ENCODE measurements around the gene MYH15.
"Not testable (repeated sequence)": the region's sequence is repeated elsewhere in the genome, so short reads cannot be mapped to it uniquely, and the experiment has no call there.

Gene MYH15

GRCh38 chr3:108381529-108382140 lies 128.8 kb downstream of the MYH15 start:
- in situ Hi-C loops (cut with MboI; ENCODE audit: low pct_unique_long_range_greater_than_20kb, low sequenced_read_pairs, unreplicated experiment): no loop called here
- DNase-seq (ENCODE audit: low spot score): no peak
- TF ChIP-seq CTCF (IDR thresholded peaks at IDR 0.05; ENCODE audit: extremely low read depth, insufficient read depth, missing control alignments): no peak

- in situ Hi-C loops (cut with MboI; ENCODE audit: low pct_unique_long_range_greater_than_20kb, low sequenced_read_pairs, unreplicated experiment): no loop called here
- TF ChIP-seq CTCF (IDR thresholded peaks at IDR 0.05; ENCODE audit: extremely low read depth, insufficient read depth, missing control alignments): no peak
- no peak for DNase-seq (ENCODE audit: low spot score)
Measured at GRCh38 chr3:108380128-108380795, 130.1 kb downstream of the MYH15 start.

- DNase-seq (ENCODE audit: low spot score); in situ Hi-C loops (cut with MboI; ENCODE audit: low pct_unique_long_range_greater_than_20kb, low sequenced_read_pairs, unreplicated experiment): not testable (repeated sequence)
Measured at GRCh38 chr3:108378952-108379342, 131.4 kb downstream of the MYH15 start.

GRCh38 chr3:108378153-108378951 lies 132.0 kb downstream of the MYH15 start:
- in situ Hi-C loops (cut with MboI; ENCODE audit: low pct_unique_long_range_greater_than_20kb, low sequenced_read_pairs, unreplicated experiment): no loop called here
- DNase-seq (ENCODE audit: low spot score): no peak

GRCh38 chr3:108377384-108377783 lies 133.0 kb downstream of the MYH15 start:
- no peak for TF ChIP-seq CTCF (IDR thresholded peaks at IDR 0.05; ENCODE audit: extremely low read depth, insufficient read depth, missing control alignments)
- no peak for DNase-seq (ENCODE audit: low spot score)
- in situ Hi-C loops (cut with MboI; ENCODE audit: low pct_unique_long_range_greater_than_20kb, low sequenced_read_pairs, unreplicated experiment): no loop called here

More at GRCh38 chr3:108378153-108378951, 132.0 kb downstream of the MYH15 start:
- TF ChIP-seq CTCF (IDR thresholded peaks at IDR 0.05; ENCODE audit: extremely low read depth, insufficient read depth, missing control alignments): no peak

GRCh38 chr3:108376026-108376425 lies 134.4 kb downstream of the MYH15 start:
- no peak for TF ChIP-seq CTCF (IDR thresholded peaks at IDR 0.05; ENCODE audit: extremely low read depth, insufficient read depth, missing control alignments)
- no peak for DNase-seq (ENCODE audit: low spot score)
- in situ Hi-C loops (cut with MboI; ENCODE audit: low pct_unique_long_range_greater_than_20kb, low sequenced_read_pairs, unreplicated experiment): no loop called here

GRCh38 chr3:108359011-108359410 lies 151.4 kb downstream of the MYH15 start:
- no peak for TF ChIP-seq CTCF (IDR thresholded peaks at IDR 0.05; ENCODE audit: extremely low read depth, insufficient read depth, missing control alignments)
- no peak for DNase-seq (ENCODE audit: low spot score)
- in situ Hi-C loops (cut with MboI; ENCODE audit: low pct_unique_long_range_greater_than_20kb, low sequenced_read_pairs, unreplicated experiment): no loop called here

All from GM13977 (cell line).